CD4-positive, alpha-beta T cell (primary cell): ENCODE results near the gene CAPG. TPM values are rescaled to one million over a fixed set of nuclear protein-coding genes. Genes with fewer than 3 reads are reported as not detected.
"Not testable (repeated sequence)": the region's sequence is repeated elsewhere in the genome, so short reads cannot be mapped to it uniquely, and the experiment has no call there.

Experiments
- ATAC-seq: fragments of 200-7000 bp; cut with Tn5 transposase; one replicate; pipeline ENCODE4 v1.10.0; 2022; ENCODE audit warnings: mild to moderate bottlenecking; ENCODE audit not compliant: poor library complexity
- CTCF ChIA-PET: fragments of 350-600 bp; sonication (Branson Sonifier 250); formaldehyde crosslinking; loops from one replicate; lab custom pipeline; 2021; ENCODE audit warnings: antibody characterized with exemption, inconsistent platforms; lab: Charles Lee
- POLR2A ChIA-PET: fragments of 350-600 bp; sonication (Branson Sonifier 250); formaldehyde crosslinking; loops from one replicate; lab custom pipeline; 2021; ENCODE audit warnings: antibody characterized with exemption, inconsistent platforms; lab: Charles Lee
- DNase-seq, 14 experiments: peaks; one replicate each; pipeline ENCODE4 v3.0.0-alpha.2; 2013 to 2020; ENCODE audit warnings: mixed read lengths in 2 of 14
- H3K27ac ChIP-seq, 2 donors: one replicate each; pipeline versions ENCODE4 v1.5.1 to v1.7.0; 2013; ENCODE audit warnings: low read length in 2 of 2, low read depth in 1 of 2, mild to moderate bottlenecking in 1 of 2
- H3K27me3 ChIP-seq, 2 experiments: 1 replicate in 1 of 2; 2 replicates in 1 of 2; pipeline versions ENCODE4 v1.6.1 to v1.7.0; 2013; ENCODE audit warnings: low read length in 2 of 2, control low read depth in 1 of 2, mild to moderate bottlenecking in 1 of 2, moderate library complexity in 1 of 2; ENCODE audit not compliant: insufficient read depth in 2 of 2, control insufficient read depth in 1 of 2
- H3K36me3 ChIP-seq: one replicate; pipeline ENCODE4 v1.6.1; 2013; ENCODE audit warnings: low read length, control low read depth; ENCODE audit not compliant: insufficient read depth
- H3K4me1 ChIP-seq: one replicate; pipeline ENCODE4 v1.6.1; 2013; ENCODE audit warnings: low read length, control low read depth; ENCODE audit not compliant: insufficient read depth
- H3K4me3 ChIP-seq: one replicate; pipeline ENCODE4 v1.5.1; 2013; ENCODE audit warnings: mild to moderate bottlenecking, low read length, moderate library complexity
- H3K9me3 ChIP-seq, 2 experiments: 1 replicate in 1 of 2; 2 replicates in 1 of 2; pipeline versions ENCODE4 v1.6.1 to v1.7.0; 2013; ENCODE audit warnings: low read length in 2 of 2, mild to moderate bottlenecking in 2 of 2, control low read depth in 1 of 2, moderate library complexity in 1 of 2; ENCODE audit not compliant: control insufficient read depth in 1 of 2, insufficient read depth in 1 of 2
- H3K27ac Mint-ChIP-seq: one replicate; pipeline ENCODE4 v1.8.0; 2020; ENCODE audit warnings: mixed read lengths
- H3K27me3 Mint-ChIP-seq: one replicate; pipeline ENCODE4 v1.8.0; 2021; ENCODE audit warnings: mixed read lengths
- H3K36me3 Mint-ChIP-seq: one replicate; pipeline ENCODE4 v1.8.0; 2021; ENCODE audit warnings: low read depth, mixed read lengths
- H3K4me1 Mint-ChIP-seq: one replicate; pipeline ENCODE4 v1.8.0; 2021; ENCODE audit warnings: low read depth, mixed read lengths
- H3K4me3 Mint-ChIP-seq: one replicate; pipeline ENCODE4 v1.8.0; 2020; ENCODE audit warnings: mild to moderate bottlenecking, mixed read lengths
- H3K9me3 Mint-ChIP-seq: one replicate; pipeline ENCODE4 v1.8.0; 2020; ENCODE audit warnings: mixed read lengths
- CTCF ChIP-seq: fragments of 200-600 bp; IDR thresholded peaks from one replicate; pipeline ENCODE4 v1.8.0; 2022; ENCODE audit warnings: antibody characterized with exemption, mild to moderate bottlenecking
- intact Hi-C, 2 experiments: fragments of 100-400 bp; cut with DNase I in 1 of 2; cut with micrococcal nuclease in 1 of 2; formaldehyde crosslinking; loops; one replicate each; pipeline versions ENCODE4 v1.15.1 to v1.9.0; 2023 to 2025; cut with DNase I, micrococcal nuclease
- total RNA-seq, 174 experiments: library from RNA in 2 of 174; stranded (reverse) in 2 of 174; gene quantifications; one replicate each; pipeline ENCODE4 v1.2.3 and lab custom pipeline; 2021 to 2026

Gene CAPG
- total RNA-seq, 2 experiments from 2014 or later: 21.7 to 23.3 TPM

- H3K4me3 Mint-ChIP-seq: no peak overlapping the region
- ATAC-seq (no peak), DNase-seq (no peak)
- peaks cover 29% of the 10 kb centered on the region for H3K36me3 ChIP-seq
- H3K27me3 ChIP-seq: no peaks in the 10 kb centered on the region
- no peak overlapping the region for H3K4me3 ChIP-seq
- no peak overlapping the region for H3K27ac ChIP-seq
- peaks cover 26% of the 10 kb centered on the region for H3K36me3 Mint-ChIP-seq
- ChIA-PET POLR2A (interaction anchor here (0.9 kb wide), 1 partner anchor 173 kb away, joined by 3 read pairs; no protein-coding TSS in a partner anchor), CTCF (no interaction called here)
- TF ChIP-seq CTCF: no peak
- no peaks in the 10 kb centered on the region for H3K4me1 Mint-ChIP-seq
- H3K27ac Mint-ChIP-seq: no peak overlapping the region
- no peaks in the 10 kb centered on the region for H3K9me3 Mint-ChIP-seq
- intact Hi-C loops: no loop called here
- H3K27me3 Mint-ChIP-seq: no peaks in the 10 kb centered on the region
- H3K4me1 ChIP-seq: no peaks in the 10 kb centered on the region
- peaks cover 0 to 5% of the 10 kb centered on the region in 2 experiments for H3K9me3 ChIP-seq
Observed at GRCh38 chr2:85368921-85369320, 41.2 kb downstream of the CAPG start.

- H3K27ac Mint-ChIP-seq: no peak overlapping the region
- ChIA-PET POLR2A (no interaction called here), CTCF (no interaction called here)
- H3K4me1 ChIP-seq: no peaks in the 10 kb centered on the region
- H3K4me3 Mint-ChIP-seq: no peak overlapping the region
- no peaks in the 10 kb centered on the region for H3K27me3 ChIP-seq
- ATAC-seq: no peak
- H3K9me3 ChIP-seq: no peaks in the 10 kb centered on the region
- H3K9me3 Mint-ChIP-seq: no peaks in the 10 kb centered on the region
- no peak overlapping the region for H3K27ac ChIP-seq
- peaks cover 32% of the 10 kb centered on the region for H3K36me3 Mint-ChIP-seq
- no peak for TF ChIP-seq CTCF
- H3K27me3 Mint-ChIP-seq: no peaks in the 10 kb centered on the region
- H3K4me1 Mint-ChIP-seq: no peaks in the 10 kb centered on the region
- H3K4me3 ChIP-seq: no peak overlapping the region
- H3K36me3 ChIP-seq: peaks cover 45% of the 10 kb centered on the region
- intact Hi-C loops: no loop called here
- DNase-seq: no peak
Observed at GRCh38 chr2:85367180-85367579, 43.0 kb downstream of the CAPG start.

- CTCF ChIA-PET, H3K4me3 Mint-ChIP-seq, ATAC-seq, H3K9me3 Mint-ChIP-seq, intact Hi-C loops, POLR2A ChIA-PET, DNase-seq, H3K27ac Mint-ChIP-seq, H3K27ac ChIP-seq, H3K27me3 ChIP-seq, H3K4me1 ChIP-seq, H3K9me3 ChIP-seq, H3K4me3 ChIP-seq, H3K27me3 Mint-ChIP-seq: not testable (repeated sequence)
- H3K36me3 ChIP-seq: peaks cover 51% of the 10 kb centered on the region
- Mint-ChIP-seq H3K36me3 (peaks cover 48% of the 10 kb centered on the region), H3K4me1 (peaks cover 14% of the 10 kb centered on the region)
Observed at GRCh38 chr2:85362653-85363387, 47.3 kb downstream of the CAPG start.
